ENCODE results near the gene VPS41. TPM values are rescaled to one million over a fixed set of nuclear protein-coding genes. Genes with fewer than 3 reads are reported as not detected.

Gene VPS41
- total RNA-seq, 2 experiments from 2014 or later: 23.2 to 46.1 TPM

GRCh38 chr7:38675494-38676106, 233.4 kb downstream of the VPS41 start:
- Histone ChIP-seq H3K4me3 (ENCODE audit: low read depth, low read length, poor library complexity, severe bottlenecking) (no peak overlapping the region), H2AFZ (ENCODE audit: low read length) (no peak overlapping the region), H3K4me1 (ENCODE audit: insufficient read depth, low read length, poor library complexity, severe bottlenecking) (no peaks in the 10 kb centered on the region), H3K36me3 (ENCODE audit: insufficient read depth, low read length) (no peaks in the 10 kb centered on the region), H3K9me3 (ENCODE audit: low read length) (no peaks in the 10 kb centered on the region), H4K20me1 (ENCODE audit: insufficient read depth, low read length) (no peaks in the 10 kb centered on the region), H3K9me2 (ENCODE audit: insufficient read depth, low read length) (no peaks in the 10 kb centered on the region), H3K79me2 (ENCODE audit: insufficient read depth, low read depth, low read length) (no peaks in the 10 kb centered on the region), H3K27ac (ENCODE audit: low read depth, low read length, poor library complexity, severe bottlenecking) (no peak overlapping the region), H3K4me2 (ENCODE audit: low read length) (no peak overlapping the region)
- no TSS peak for BruUV-seq (replicated peaks)
- no peak for DNase-seq (ENCODE audit: low spot score)
- CTCF ChIA-PET (ENCODE audit: unreplicated experiment): no interaction called here
- POLR2A ChIA-PET: no interaction called here
- intact Hi-C loops (cut with micrococcal nuclease; ENCODE audit: unreplicated experiment): no loop called here
- TF ChIP-seq CTCF (conservative IDR thresholded peaks at IDR 0.05; ENCODE audit: low read length) (no peak), EZH2phosphoT487 (IDR thresholded peaks at IDR 0.05; ENCODE audit: borderline replicate concordance, low read depth, low read length) (no peak)

- no peak for DNase-seq (ENCODE audit: low spot score)
Observed at GRCh38 chr7:38674513-38674912, 234.5 kb downstream of the VPS41 start.

More at GRCh38 chr7:38674513-38674912, 234.5 kb downstream of the VPS41 start:
- H4K20me1 ChIP-seq (ENCODE audit: insufficient read depth, low read length): no peaks in the 10 kb centered on the region
- no peak overlapping the region for H3K4me2 ChIP-seq (ENCODE audit: low read length)
- H3K9me3 ChIP-seq (ENCODE audit: low read length): no peaks in the 10 kb centered on the region
- CTCF ChIA-PET (ENCODE audit: unreplicated experiment): no interaction called here
- TF ChIP-seq EZH2phosphoT487 (IDR thresholded peaks at IDR 0.05; ENCODE audit: borderline replicate concordance, low read depth, low read length) (no peak), CTCF (conservative IDR thresholded peaks at IDR 0.05; ENCODE audit: low read length) (no peak)
- no TSS peak for BruUV-seq (replicated peaks)
- no peaks in the 10 kb centered on the region for H3K9me2 ChIP-seq (ENCODE audit: insufficient read depth, low read length)
- no peaks in the 10 kb centered on the region for H3K79me2 ChIP-seq (ENCODE audit: insufficient read depth, low read depth, low read length)
- POLR2A ChIA-PET: no interaction called here
- no peak overlapping the region for H3K4me3 ChIP-seq (ENCODE audit: low read depth, low read length, poor library complexity, severe bottlenecking)
- no peak overlapping the region for H2AFZ ChIP-seq (ENCODE audit: low read length)
- intact Hi-C loops (cut with micrococcal nuclease; ENCODE audit: unreplicated experiment): no loop called here
- H3K4me1 ChIP-seq (ENCODE audit: insufficient read depth, low read length, poor library complexity, severe bottlenecking): no peaks in the 10 kb centered on the region
- no peaks in the 10 kb centered on the region for H3K36me3 ChIP-seq (ENCODE audit: insufficient read depth, low read length)
- H3K27ac ChIP-seq (ENCODE audit: low read depth, low read length, poor library complexity, severe bottlenecking): no peak overlapping the region

Measured in OCI-LY7 (cell line).